Measurements from ENCODE around the gene PPM1N.

Gene PPM1N, protein sequence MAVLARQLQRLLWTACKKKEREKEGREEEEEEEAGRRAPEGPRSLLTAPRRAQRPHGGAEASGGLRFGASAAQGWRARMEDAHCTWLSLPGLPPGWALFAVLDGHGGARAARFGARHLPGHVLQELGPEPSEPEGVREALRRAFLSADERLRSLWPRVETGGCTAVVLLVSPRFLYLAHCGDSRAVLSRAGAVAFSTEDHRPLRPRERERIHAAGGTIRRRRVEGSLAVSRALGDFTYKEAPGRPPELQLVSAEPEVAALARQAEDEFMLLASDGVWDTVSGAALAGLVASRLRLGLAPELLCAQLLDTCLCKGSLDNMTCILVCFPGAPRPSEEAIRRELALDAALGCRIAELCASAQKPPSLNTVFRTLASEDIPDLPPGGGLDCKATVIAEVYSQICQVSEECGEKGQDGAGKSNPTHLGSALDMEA

DNA sequence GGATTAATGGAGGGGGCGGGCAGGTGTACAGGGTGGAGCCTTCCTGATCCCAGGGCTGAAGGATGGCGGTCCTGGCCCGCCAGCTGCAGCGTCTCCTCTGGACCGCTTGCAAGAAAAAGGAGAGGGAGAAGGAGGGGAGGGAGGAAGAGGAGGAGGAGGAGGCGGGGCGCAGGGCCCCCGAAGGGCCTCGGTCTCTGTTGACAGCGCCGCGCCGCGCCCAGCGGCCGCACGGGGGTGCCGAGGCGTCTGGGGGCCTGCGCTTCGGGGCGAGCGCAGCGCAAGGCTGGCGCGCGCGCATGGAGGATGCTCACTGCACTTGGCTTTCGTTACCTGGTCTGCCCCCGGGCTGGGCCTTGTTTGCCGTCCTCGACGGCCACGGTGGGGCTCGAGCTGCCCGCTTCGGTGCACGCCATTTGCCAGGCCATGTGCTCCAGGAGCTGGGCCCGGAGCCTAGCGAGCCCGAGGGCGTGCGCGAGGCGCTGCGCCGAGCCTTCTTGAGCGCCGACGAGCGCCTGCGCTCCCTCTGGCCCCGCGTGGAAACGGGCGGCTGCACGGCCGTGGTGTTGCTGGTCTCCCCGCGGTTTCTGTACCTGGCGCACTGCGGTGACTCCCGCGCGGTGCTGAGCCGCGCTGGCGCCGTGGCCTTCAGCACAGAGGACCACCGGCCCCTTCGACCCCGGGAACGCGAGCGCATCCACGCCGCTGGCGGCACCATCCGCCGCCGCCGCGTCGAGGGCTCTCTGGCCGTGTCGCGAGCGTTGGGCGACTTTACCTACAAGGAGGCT lies at the start of gene PPM1N:
PPM1N (plus strand) TSS at position 33 of the 785 bp plus-strand sequence; CDS start at position 63, 30 bp downstream.
- Histone ChIP-seq H3K9ac (ENCODE audit: low read length) (no peak within 1 kb of the TSS), H3K4me3 (ENCODE audit: low read length) (peak within 1 kb of the TSS; percentile 34), H3K27me3 (ENCODE audit: control insufficient read depth, insufficient read depth, low read length) (peaks cover 31% of the 10 kb centered on the region), H3K9me3 (ENCODE audit: control insufficient read depth, low read length) (no peaks in the 10 kb centered on the region), H3K36me3 (ENCODE audit: control insufficient read depth, insufficient read depth, low read length) (no peaks in the 10 kb centered on the region), H3K4me1 (ENCODE audit: control insufficient read depth, insufficient read depth, low read length) (peaks cover 31% of the 10 kb centered on the region)

DNA sequence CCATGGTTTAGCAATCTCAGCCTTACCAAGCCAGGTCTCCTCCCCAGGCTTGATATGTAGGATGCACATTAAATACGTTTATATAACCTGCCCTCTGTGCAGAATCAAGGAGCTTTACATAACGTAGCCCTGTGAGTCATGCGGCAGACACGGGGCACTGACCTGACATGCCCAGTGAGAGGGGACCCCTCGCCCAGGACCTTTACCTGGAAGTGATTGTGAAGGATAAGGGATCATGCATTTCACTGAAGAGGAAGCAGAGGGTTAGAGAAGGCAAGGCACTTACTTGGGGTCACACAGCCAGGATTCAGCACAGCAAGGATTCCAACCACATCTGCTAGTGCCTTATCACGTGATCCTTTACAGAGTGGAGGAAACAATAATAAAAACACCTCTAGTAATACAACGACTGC lies 49.4 kb upstream of the PPM1N start:
- Histone ChIP-seq H3K4me1 (ENCODE audit: control insufficient read depth, insufficient read depth, low read length) (peaks cover 45% of the 10 kb centered on the region), H3K36me3 (ENCODE audit: control insufficient read depth, insufficient read depth, low read length) (no peaks in the 10 kb centered on the region), H3K9me3 (ENCODE audit: control insufficient read depth, low read length) (no peaks in the 10 kb centered on the region), H3K27me3 (ENCODE audit: control insufficient read depth, insufficient read depth, low read length) (no peaks in the 10 kb centered on the region), H3K4me3 (ENCODE audit: low read length) (no peak overlapping the region), H3K9ac (ENCODE audit: low read length) (no peak overlapping the region)

DNA sequence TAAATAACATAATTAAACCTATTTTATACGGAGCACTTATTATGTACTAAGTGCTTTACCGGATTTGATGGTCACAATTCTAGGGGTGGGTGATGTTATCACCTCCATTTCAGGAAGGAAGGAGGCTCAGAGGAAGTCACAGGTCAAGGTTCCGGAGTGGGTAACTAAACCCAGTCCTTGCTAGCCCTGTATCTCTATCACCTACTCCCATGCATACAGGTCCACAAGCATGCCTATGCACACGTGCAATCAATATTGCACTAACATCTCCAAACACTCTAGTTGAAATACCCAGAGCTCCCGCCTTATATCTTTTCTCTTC lies 48.3 kb upstream of the PPM1N start:
- Histone ChIP-seq H3K4me3 (ENCODE audit: low read length) (peak overlapping the region; percentile 52), H3K27me3 (ENCODE audit: control insufficient read depth, insufficient read depth, low read length) (no peaks in the 10 kb centered on the region), H3K36me3 (ENCODE audit: control insufficient read depth, insufficient read depth, low read length) (no peaks in the 10 kb centered on the region), H3K4me1 (ENCODE audit: control insufficient read depth, insufficient read depth, low read length) (peaks cover 38% of the 10 kb centered on the region), H3K9me3 (ENCODE audit: control insufficient read depth, low read length) (no peaks in the 10 kb centered on the region), H3K9ac (ENCODE audit: low read length) (peak overlapping the region; percentile 74)

DNA sequence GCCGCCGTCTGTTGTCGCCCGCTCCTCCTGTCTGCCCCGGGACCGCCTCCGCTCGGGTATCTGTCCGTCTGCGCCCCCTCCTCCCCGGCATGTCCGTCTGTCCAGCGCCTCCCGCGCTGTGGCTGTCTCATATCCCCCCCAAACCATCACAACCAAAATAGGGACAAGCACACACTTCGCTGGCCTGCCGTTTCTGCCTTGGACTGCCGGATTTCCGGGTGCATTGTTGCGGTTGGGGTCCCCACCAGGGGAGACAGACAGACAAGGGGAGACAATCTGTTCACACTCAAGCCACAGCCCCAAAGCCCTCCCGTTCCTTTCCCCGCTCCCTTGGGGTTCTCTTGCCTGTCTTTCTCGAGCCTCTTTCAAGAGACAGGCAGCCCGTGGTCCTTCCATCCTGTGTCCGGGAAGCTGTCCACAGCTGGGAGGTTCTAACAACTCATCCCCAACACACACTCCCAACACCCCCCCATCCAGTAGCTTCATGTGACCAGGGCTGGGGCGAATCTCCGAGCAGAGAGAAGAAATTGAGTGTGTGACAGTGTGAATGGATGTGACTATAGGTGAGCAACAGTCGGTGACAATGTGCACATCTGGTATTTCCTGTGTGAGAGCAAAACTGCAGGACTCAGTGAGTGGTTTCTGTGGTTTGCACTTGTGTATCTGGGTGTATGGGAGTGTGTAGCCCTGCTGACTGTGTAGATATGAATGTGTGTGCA lies 47.0 kb upstream of the PPM1N start:
- Histone ChIP-seq H3K9me3 (ENCODE audit: control insufficient read depth, low read length) (no peaks in the 10 kb centered on the region), H3K36me3 (ENCODE audit: control insufficient read depth, insufficient read depth, low read length) (no peaks in the 10 kb centered on the region), H3K9ac (ENCODE audit: low read length) (peak overlapping the region; percentile 91), H3K27me3 (ENCODE audit: control insufficient read depth, insufficient read depth, low read length) (no peaks in the 10 kb centered on the region), H3K4me3 (ENCODE audit: low read length) (peak overlapping the region; percentile 58), H3K4me1 (ENCODE audit: control insufficient read depth, insufficient read depth, low read length) (peaks cover 48% of the 10 kb centered on the region)

DNA sequence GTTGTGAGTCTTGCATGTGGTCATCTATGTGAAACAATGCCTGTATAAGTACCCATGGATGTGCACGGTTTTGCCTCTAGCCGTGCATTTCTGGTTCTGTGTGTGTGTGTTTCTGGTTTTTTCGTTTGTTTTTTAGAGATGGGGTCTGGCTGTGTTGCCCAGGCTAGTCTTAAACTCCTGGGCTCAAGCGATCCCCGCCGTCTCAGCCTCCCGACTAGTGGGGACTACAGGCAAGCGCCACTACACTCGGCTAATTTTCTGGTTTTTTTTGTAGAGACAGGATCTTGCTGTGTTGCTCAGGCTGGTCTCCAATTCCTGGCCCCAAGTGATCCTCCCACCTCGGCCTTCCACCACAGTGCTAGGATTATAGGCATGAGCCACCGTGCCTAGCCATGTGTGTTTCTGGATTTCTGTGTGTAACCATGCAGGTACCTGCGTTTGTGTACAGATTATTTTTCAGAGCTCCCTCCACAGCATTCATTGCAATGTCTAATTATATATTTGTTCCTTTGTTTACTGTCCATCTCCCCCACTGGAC lies 46.3 kb upstream of the PPM1N start:
- Histone ChIP-seq H3K36me3 (ENCODE audit: control insufficient read depth, insufficient read depth, low read length) (no peaks in the 10 kb centered on the region), H3K9me3 (ENCODE audit: control insufficient read depth, low read length) (no peaks in the 10 kb centered on the region), H3K27me3 (ENCODE audit: control insufficient read depth, insufficient read depth, low read length) (no peaks in the 10 kb centered on the region), H3K4me1 (ENCODE audit: control insufficient read depth, insufficient read depth, low read length) (peaks cover 51% of the 10 kb centered on the region), H3K4me3 (ENCODE audit: low read length) (no peak overlapping the region), H3K9ac (ENCODE audit: low read length) (no peak overlapping the region)

DNA sequence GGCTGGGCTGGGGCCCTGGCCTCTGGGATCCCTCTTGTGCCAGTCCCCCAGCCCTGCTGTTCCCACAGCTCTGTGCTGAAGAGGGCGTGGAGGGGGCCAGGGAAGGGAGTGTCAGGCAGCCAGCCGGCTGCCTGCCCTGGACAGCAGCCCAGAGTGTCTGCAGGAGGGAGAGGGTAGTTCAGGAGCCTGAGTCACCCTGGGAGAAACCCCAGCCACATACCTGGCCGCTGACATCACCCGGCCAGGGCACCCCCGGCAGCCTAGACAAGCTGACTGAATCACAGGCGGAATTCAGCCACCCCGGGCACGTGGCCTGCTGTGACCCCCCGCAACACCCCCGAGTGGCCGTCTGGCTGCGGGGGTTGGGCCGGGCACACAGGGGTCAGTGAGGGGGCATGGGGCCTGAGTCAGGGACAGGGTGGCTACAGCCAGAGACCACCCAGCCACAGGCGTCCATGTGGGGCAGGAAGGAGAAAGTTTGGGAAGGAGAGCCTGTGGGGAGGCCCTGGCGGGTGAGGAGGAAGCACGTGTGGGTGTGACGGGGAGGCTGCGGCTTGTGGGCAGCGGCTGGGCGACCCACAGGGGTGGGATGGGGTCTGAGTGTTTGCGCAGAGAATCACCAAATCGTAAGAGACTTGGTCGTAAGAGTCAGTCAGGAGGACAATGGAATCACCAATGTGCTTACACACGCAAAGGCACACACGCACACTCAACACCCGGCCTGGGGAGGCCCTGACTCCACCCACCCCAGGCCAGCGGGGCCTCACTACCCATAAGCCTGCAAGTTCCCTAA lies 42.3 kb upstream of the PPM1N start:
- Histone ChIP-seq H3K9ac (ENCODE audit: low read length) (peak overlapping the region; percentile 78), H3K36me3 (ENCODE audit: control insufficient read depth, insufficient read depth, low read length) (no peaks in the 10 kb centered on the region), H3K9me3 (ENCODE audit: control insufficient read depth, low read length) (no peaks in the 10 kb centered on the region), H3K27me3 (ENCODE audit: control insufficient read depth, insufficient read depth, low read length) (no peaks in the 10 kb centered on the region), H3K4me3 (ENCODE audit: low read length) (no peak overlapping the region), H3K4me1 (ENCODE audit: control insufficient read depth, insufficient read depth, low read length) (peaks cover 27% of the 10 kb centered on the region)

DNA sequence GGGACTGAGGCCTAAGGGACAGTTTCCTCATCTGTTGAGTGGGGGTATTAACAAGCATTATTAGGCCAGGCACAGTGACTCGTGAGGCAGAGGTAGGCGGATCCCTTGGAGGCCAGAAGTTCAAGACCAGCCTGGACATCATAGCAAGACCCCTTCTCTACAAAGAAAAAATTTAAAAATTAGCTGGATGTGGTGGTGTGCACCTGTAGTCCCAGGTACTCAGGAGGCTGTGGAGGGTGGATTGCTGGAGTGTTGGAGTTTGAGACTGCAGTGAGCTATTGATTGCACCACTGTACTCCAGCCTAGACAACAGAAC lies 41.8 kb upstream of the PPM1N start:
- peaks cover 22% of the 10 kb centered on the region for H3K4me1 ChIP-seq (ENCODE audit: control insufficient read depth, insufficient read depth, low read length)
- no peaks in the 10 kb centered on the region for H3K9me3 ChIP-seq (ENCODE audit: control insufficient read depth, low read length)
- no peaks in the 10 kb centered on the region for H3K36me3 ChIP-seq (ENCODE audit: control insufficient read depth, insufficient read depth, low read length)
- H3K4me3 ChIP-seq (ENCODE audit: low read length), result no peak overlapping the region
- peak overlapping the region; percentile 78 for H3K9ac ChIP-seq (ENCODE audit: low read length)
- no peaks in the 10 kb centered on the region for H3K27me3 ChIP-seq (ENCODE audit: control insufficient read depth, insufficient read depth, low read length)

DNA sequence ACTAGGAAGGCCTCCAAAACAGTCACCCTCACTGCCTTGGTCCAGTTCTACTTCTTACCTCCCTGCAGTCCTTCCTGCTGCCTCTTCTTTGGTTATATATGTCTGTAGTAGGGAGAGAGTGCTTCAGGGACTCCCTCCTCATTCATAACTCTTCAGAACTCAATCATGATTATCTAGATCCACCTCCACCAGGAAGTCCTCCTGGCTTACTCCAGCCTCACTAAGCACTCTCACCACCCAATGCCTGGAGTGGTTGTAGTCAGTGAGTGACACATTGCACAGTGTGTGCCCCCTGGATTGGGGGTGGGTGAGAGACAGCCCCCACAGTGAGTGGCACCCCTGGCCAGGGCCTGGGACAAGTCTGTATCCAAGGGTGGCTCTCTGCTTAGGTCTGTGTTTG lies 40.5 kb upstream of the PPM1N start:
- Histone ChIP-seq H3K36me3 (ENCODE audit: control insufficient read depth, insufficient read depth, low read length) (no peaks in the 10 kb centered on the region), H3K9me3 (ENCODE audit: control insufficient read depth, low read length) (no peaks in the 10 kb centered on the region)

DNA sequence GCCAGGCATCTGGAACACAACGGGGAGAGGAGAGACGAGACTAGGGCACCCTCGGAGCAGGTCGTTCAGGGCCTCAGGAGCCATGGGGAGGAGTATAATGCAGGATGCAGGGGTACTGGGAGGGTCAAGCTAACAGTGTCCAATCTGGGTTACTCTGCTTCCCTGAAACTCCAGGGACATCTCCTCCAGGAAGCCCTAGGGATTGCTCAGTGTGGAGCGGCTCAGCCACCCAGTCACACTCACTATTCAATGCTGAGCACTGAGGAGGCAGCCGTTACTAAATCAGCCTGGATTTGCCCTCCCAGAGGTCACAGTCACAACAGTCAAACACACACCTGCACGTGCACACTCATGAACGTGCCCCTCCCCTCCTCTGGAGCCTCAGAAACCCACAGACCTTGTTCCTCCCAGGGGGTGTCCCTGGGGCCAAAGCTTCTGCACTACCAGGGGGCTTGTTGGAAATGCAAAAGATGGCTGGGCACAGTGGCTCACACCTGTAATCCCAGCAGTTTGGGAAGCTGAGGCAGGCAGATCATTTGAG lies 37.4 kb upstream of the PPM1N start:
- H3K27me3 ChIP-seq (ENCODE audit: control insufficient read depth, insufficient read depth, low read length), result peaks cover 4% of the 10 kb centered on the region
- no peak overlapping the region for H3K4me3 ChIP-seq (ENCODE audit: low read length)
- H3K9ac ChIP-seq (ENCODE audit: low read length), result no peak overlapping the region
- H3K4me1 ChIP-seq (ENCODE audit: control insufficient read depth, insufficient read depth, low read length), result peaks cover 8% of the 10 kb centered on the region
- no peaks in the 10 kb centered on the region for H3K9me3 ChIP-seq (ENCODE audit: control insufficient read depth, low read length)
- no peaks in the 10 kb centered on the region for H3K36me3 ChIP-seq (ENCODE audit: control insufficient read depth, insufficient read depth, low read length)

More for the DNA sequence above, 40.5 kb upstream of the PPM1N start:
- Histone ChIP-seq H3K27me3 (ENCODE audit: control insufficient read depth, insufficient read depth, low read length) (no peaks in the 10 kb centered on the region), H3K4me1 (ENCODE audit: control insufficient read depth, insufficient read depth, low read length) (peaks cover 18% of the 10 kb centered on the region), H3K4me3 (ENCODE audit: low read length) (no peak overlapping the region), H3K9ac (ENCODE audit: low read length) (no peak overlapping the region)

DNA sequence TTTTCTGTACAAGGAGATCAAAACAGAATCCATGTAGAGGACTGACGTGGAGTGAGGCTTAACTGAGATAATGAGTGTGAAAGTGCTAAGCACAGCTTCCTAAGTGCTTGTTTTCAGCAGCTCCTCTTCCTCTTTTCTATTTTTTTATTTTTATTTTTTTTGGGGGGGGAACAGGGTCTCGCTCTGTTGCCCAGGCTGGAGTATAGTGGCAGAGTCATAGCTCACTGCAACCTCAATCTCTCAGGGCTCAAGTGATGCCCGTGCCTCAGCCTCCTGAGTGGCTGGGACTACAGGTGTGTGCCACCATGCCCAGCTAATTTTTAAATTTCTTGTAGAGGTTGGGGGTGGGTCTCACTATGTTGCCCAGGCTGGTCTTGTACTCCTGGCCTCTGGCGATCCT lies 36.1 kb upstream of the PPM1N start:
- Histone ChIP-seq H3K4me3 (ENCODE audit: low read length) (no peak overlapping the region), H3K9ac (ENCODE audit: low read length) (no peak overlapping the region), H3K27me3 (ENCODE audit: control insufficient read depth, insufficient read depth, low read length) (peaks cover 6% of the 10 kb centered on the region), H3K9me3 (ENCODE audit: control insufficient read depth, low read length) (no peaks in the 10 kb centered on the region), H3K36me3 (ENCODE audit: control insufficient read depth, insufficient read depth, low read length) (no peaks in the 10 kb centered on the region), H3K4me1 (ENCODE audit: control insufficient read depth, insufficient read depth, low read length) (peaks cover 3% of the 10 kb centered on the region)

DNA sequence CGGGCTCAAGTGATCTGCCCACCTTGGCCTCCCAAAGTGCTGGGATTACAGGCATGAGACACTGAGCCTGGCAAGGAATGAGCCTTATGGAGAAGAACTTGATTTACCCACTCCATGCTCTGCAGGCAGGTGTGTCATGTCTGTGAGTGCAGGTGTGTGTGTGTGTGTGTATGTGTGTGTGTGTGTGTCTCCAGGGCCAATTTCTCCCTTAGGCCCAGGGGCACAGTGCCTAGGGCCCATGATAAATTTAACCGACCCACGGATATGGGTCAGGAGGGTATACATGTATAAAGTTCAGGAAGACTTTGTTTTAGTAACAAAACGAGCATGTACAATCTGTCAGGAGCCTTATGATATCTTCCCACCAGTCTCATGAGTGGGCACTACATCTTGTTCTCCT lies 35.0 kb upstream of the PPM1N start:
- Histone ChIP-seq H3K9me3 (ENCODE audit: control insufficient read depth, low read length) (no peaks in the 10 kb centered on the region), H3K27me3 (ENCODE audit: control insufficient read depth, insufficient read depth, low read length) (peaks cover 9% of the 10 kb centered on the region), H3K9ac (ENCODE audit: low read length) (no peak overlapping the region), H3K4me1 (ENCODE audit: control insufficient read depth, insufficient read depth, low read length) (peaks cover 10% of the 10 kb centered on the region), H3K36me3 (ENCODE audit: control insufficient read depth, insufficient read depth, low read length) (no peaks in the 10 kb centered on the region), H3K4me3 (ENCODE audit: low read length) (no peak overlapping the region)

Data from mucosa of stomach (tissue), 1 donor.